ENCODE measurements around the gene NDUFV3. TPM values are rescaled to one million over a fixed set of nuclear protein-coding genes. Genes with fewer than 3 reads are reported as not detected.
"Not testable (repeated sequence)": the region's sequence is repeated elsewhere in the genome, so short reads cannot be mapped to it uniquely, and the experiment has no call there.

Gene NDUFV3
- total and polyA plus RNA-seq, 4 donors, result 17.7 to 45.1 (median 28.2) TPM

GRCh38 chr21:42903817-42904216, 10.7 kb downstream of the NDUFV3 start:
- Histone ChIP-seq H3K4me1 (ENCODE audit: control insufficient read depth in 5 of 5, insufficient read depth in 5 of 5, low read length in 5 of 5) (peaks cover 0 to 2% (median 0%) of the 10 kb centered on the region in 5 donors), H3K9ac (ENCODE audit: insufficient read depth in 1 of 2, low read length in 2 of 2) (no peak overlapping the region), H3K9me3 (ENCODE audit: control insufficient read depth in 4 of 4, insufficient read depth in 3 of 4, low read length in 3 of 4) (no peaks in the 10 kb centered on the region), H3K36me3 (ENCODE audit: control insufficient read depth in 4 of 4, insufficient read depth in 4 of 4, low read length in 4 of 4) (peaks cover 21 to 43% (median 34%) of the 10 kb centered on the region in 4 donors), H3K27ac (ENCODE audit: low read depth in 1 of 2, low read length in 1 of 2) (no peak overlapping the region), H3K27me3 (ENCODE audit: control insufficient read depth in 3 of 3, insufficient read depth in 3 of 3, low read length in 2 of 3) (no peaks in the 10 kb centered on the region), H3K4me3 (no peak overlapping the region)
- no peak for TF ChIP-seq CTCF (IDR thresholded peaks at IDR 0.05; ENCODE audit: control extremely low read depth, extremely low read depth)
- DNase-seq, result no peak
- ATAC-seq (ENCODE audit: insufficient read depth, low FRiP score), result no peak
- WGBS, 2 donors, result 95 to 97% methylated on average over 11 of the region's 11 CpGs

- WGBS, 2 donors, result 97 to 100% methylated on average over 8 of the region's 8 CpGs
- H3K9ac ChIP-seq (ENCODE audit: insufficient read depth in 1 of 2, low read length in 2 of 2), result no peak overlapping the region
Measured at GRCh38 chr21:42905195-42905594, 12.1 kb downstream of the NDUFV3 start.

GRCh38 chr21:42906233-42906632, 13.1 kb downstream of the NDUFV3 start:
- Histone ChIP-seq H3K4me3 (no peak overlapping the region), H3K9me3 (ENCODE audit: control insufficient read depth in 4 of 4, insufficient read depth in 3 of 4, low read length in 3 of 4) (no peaks in the 10 kb centered on the region), H3K4me1 (ENCODE audit: control insufficient read depth in 5 of 5, insufficient read depth in 5 of 5, low read length in 5 of 5) (no peaks in the 10 kb centered on the region), H3K9ac (ENCODE audit: insufficient read depth in 1 of 2, low read length in 2 of 2) (no peak overlapping the region), H3K27me3 (ENCODE audit: control insufficient read depth in 3 of 3, insufficient read depth in 3 of 3, low read length in 2 of 3) (no peaks in the 10 kb centered on the region), H3K36me3 (ENCODE audit: control insufficient read depth in 4 of 4, insufficient read depth in 4 of 4, low read length in 4 of 4) (peaks cover 27 to 38% (median 36%) of the 10 kb centered on the region in 4 donors), H3K27ac (ENCODE audit: low read depth in 1 of 2, low read length in 1 of 2) (no peak overlapping the region)
- WGBS, 2 donors, result 96 to 97% methylated on average over 16 of the region's 16 CpGs
- no peak for TF ChIP-seq CTCF (IDR thresholded peaks at IDR 0.05; ENCODE audit: control extremely low read depth, extremely low read depth)
- ATAC-seq (ENCODE audit: insufficient read depth, low FRiP score), result no peak
- DNase-seq, result no peak

More at GRCh38 chr21:42905195-42905594, 12.1 kb downstream of the NDUFV3 start:
- H3K4me3 ChIP-seq, result no peak overlapping the region
- no peak for ATAC-seq (ENCODE audit: insufficient read depth, low FRiP score)
- no peaks in the 10 kb centered on the region for H3K27me3 ChIP-seq (ENCODE audit: control insufficient read depth in 3 of 3, insufficient read depth in 3 of 3, low read length in 2 of 3)
- no peak for DNase-seq
- H3K9me3 ChIP-seq (ENCODE audit: control insufficient read depth in 4 of 4, insufficient read depth in 3 of 4, low read length in 3 of 4), result no peaks in the 10 kb centered on the region
- peaks cover 31 to 41% (median 37%) of the 10 kb centered on the region in 4 donors for H3K36me3 ChIP-seq (ENCODE audit: control insufficient read depth in 4 of 4, insufficient read depth in 4 of 4, low read length in 4 of 4)
- H3K27ac ChIP-seq (ENCODE audit: low read depth in 1 of 2, low read length in 1 of 2), result no peak overlapping the region
- no peak for TF ChIP-seq CTCF (IDR thresholded peaks at IDR 0.05; ENCODE audit: control extremely low read depth, extremely low read depth)
- H3K4me1 ChIP-seq (ENCODE audit: control insufficient read depth in 5 of 5, insufficient read depth in 5 of 5, low read length in 5 of 5), result peaks cover 0 to 2% (median 0%) of the 10 kb centered on the region in 5 donors

- H3K9me3 ChIP-seq (ENCODE audit: control insufficient read depth in 4 of 4, insufficient read depth in 3 of 4, low read length in 3 of 4); H3K4me3 ChIP-seq; ATAC-seq (ENCODE audit: insufficient read depth, low FRiP score); H3K27me3 ChIP-seq (ENCODE audit: control insufficient read depth in 3 of 3, insufficient read depth in 3 of 3, low read length in 2 of 3); H3K4me1 ChIP-seq (ENCODE audit: control insufficient read depth in 5 of 5, insufficient read depth in 5 of 5, low read length in 5 of 5); H3K9ac ChIP-seq (ENCODE audit: insufficient read depth in 1 of 2, low read length in 2 of 2); DNase-seq; H3K27ac ChIP-seq (ENCODE audit: low read depth in 1 of 2, low read length in 1 of 2): not testable (repeated sequence)
- peaks cover 26 to 36% (median 30%) of the 10 kb centered on the region in 4 donors for H3K36me3 ChIP-seq (ENCODE audit: control insufficient read depth in 4 of 4, insufficient read depth in 4 of 4, low read length in 4 of 4)
- 95 to 96% methylated on average over 9 of the region's 9 CpGs for WGBS, 2 donors
Measured at GRCh38 chr21:42908484-42908883, 15.4 kb downstream of the NDUFV3 start.

GRCh38 chr21:42911920-42912319, 18.8 kb downstream of the NDUFV3 start:
- not testable (repeated sequence) for ATAC-seq (ENCODE audit: insufficient read depth, low FRiP score); H3K4me3 ChIP-seq; H3K9ac ChIP-seq (ENCODE audit: insufficient read depth in 1 of 2, low read length in 2 of 2); H3K9me3 ChIP-seq (ENCODE audit: control insufficient read depth in 4 of 4, insufficient read depth in 3 of 4, low read length in 3 of 4); H3K27me3 ChIP-seq (ENCODE audit: control insufficient read depth in 3 of 3, insufficient read depth in 3 of 3, low read length in 2 of 3); H3K4me1 ChIP-seq (ENCODE audit: control insufficient read depth in 5 of 5, insufficient read depth in 5 of 5, low read length in 5 of 5); DNase-seq; H3K27ac ChIP-seq (ENCODE audit: low read depth in 1 of 2, low read length in 1 of 2)
- 94 to 97% methylated on average over 6 of the region's 6 CpGs for WGBS, 2 donors
- peaks cover 12 to 21% (median 14%) of the 10 kb centered on the region in 4 donors for H3K36me3 ChIP-seq (ENCODE audit: control insufficient read depth in 4 of 4, insufficient read depth in 4 of 4, low read length in 4 of 4)
